Measurements from ENCODE around the gene TPCN2.
A peak's percentile ranks its signal among the peaks of the same experiment; 100 is the strongest.

Gene TPCN2

GRCh38 chr11:69008737-69009440 lies 39.8 kb upstream of the TPCN2 start:
- TF ChIP-seq CTCF (IDR thresholded peaks at IDR 0.05; ENCODE audit: low read depth, low read length, missing control alignments) = no peak
- peak overlapping the region; percentile 47 for H3K27ac ChIP-seq
- in situ Hi-C loops (cut with HindIII; ENCODE audit: low pct_ligation_motif_present, low sequenced_read_pairs) = no loop called here
- no peaks in the 10 kb centered on the region for H3K36me3 ChIP-seq (replicated peaks)
- H3K4me3 ChIP-seq (ENCODE audit: low read depth, low read length) = no peak overlapping the region
- no peaks in the 10 kb centered on the region for H3K27me3 ChIP-seq (replicated peaks)
- peak; percentile 97 for DNase-seq

GRCh38 chr11:69009441-69010211 lies 39.1 kb upstream of the TPCN2 start:
- Histone ChIP-seq H3K27ac (no peak overlapping the region), H3K27me3 (replicated peaks) (no peaks in the 10 kb centered on the region), H3K4me3 (ENCODE audit: low read depth, low read length) (no peak overlapping the region), H3K36me3 (replicated peaks) (no peaks in the 10 kb centered on the region)
- no peak for TF ChIP-seq CTCF (IDR thresholded peaks at IDR 0.05; ENCODE audit: low read depth, low read length, missing control alignments)
- in situ Hi-C loops (cut with HindIII; ENCODE audit: low pct_ligation_motif_present, low sequenced_read_pairs) = no loop called here
- no peak for DNase-seq

GRCh38 chr11:69010361-69010891 lies 38.3 kb upstream of the TPCN2 start:
- Histone ChIP-seq H3K27me3 (replicated peaks) (no peaks in the 10 kb centered on the region), H3K27ac (no peak overlapping the region), H3K4me3 (ENCODE audit: low read depth, low read length) (peak overlapping the region; percentile 12), H3K36me3 (replicated peaks) (no peaks in the 10 kb centered on the region)
- no peak for TF ChIP-seq CTCF (IDR thresholded peaks at IDR 0.05; ENCODE audit: low read depth, low read length, missing control alignments)
- in situ Hi-C loops (cut with HindIII; ENCODE audit: low pct_ligation_motif_present, low sequenced_read_pairs) = no loop called here
- no peak for DNase-seq

- no peaks in the 10 kb centered on the region for H3K27me3 ChIP-seq (replicated peaks)
- no peak for TF ChIP-seq CTCF (IDR thresholded peaks at IDR 0.05; ENCODE audit: low read depth, low read length, missing control alignments)
- H3K4me3 ChIP-seq (ENCODE audit: low read depth, low read length) = peak overlapping the region; percentile 20
- no peak overlapping the region for H3K27ac ChIP-seq
- peak; percentile 46 for DNase-seq
- H3K36me3 ChIP-seq (replicated peaks) = no peaks in the 10 kb centered on the region
- in situ Hi-C loops (cut with HindIII; ENCODE audit: low pct_ligation_motif_present, low sequenced_read_pairs) = no loop called here
Measured at GRCh38 chr11:69010964-69011623, 37.6 kb upstream of the TPCN2 start.

- H3K27me3 ChIP-seq (replicated peaks) = no peaks in the 10 kb centered on the region
- H3K27ac ChIP-seq = no peak overlapping the region
- DNase-seq = no peak
- no peak for TF ChIP-seq CTCF (IDR thresholded peaks at IDR 0.05; ENCODE audit: low read depth, low read length, missing control alignments)
- in situ Hi-C loops (cut with HindIII; ENCODE audit: low pct_ligation_motif_present, low sequenced_read_pairs) = no loop called here
- no peak overlapping the region for H3K4me3 ChIP-seq (ENCODE audit: low read depth, low read length)
- no peaks in the 10 kb centered on the region for H3K36me3 ChIP-seq (replicated peaks)
Measured at GRCh38 chr11:69011624-69012091, 37.1 kb upstream of the TPCN2 start.
